Measurements from ENCODE around the gene PTPRT. TPM values are rescaled to one million over a fixed set of nuclear protein-coding genes. Genes with fewer than 3 reads are reported as not detected.
"Not testable (repeated sequence)": the region's sequence is repeated elsewhere in the genome, so short reads cannot be mapped to it uniquely, and the experiment has no call there.

The PTPRT gene
- total and polyA plus RNA-seq, 2 donors = 0.09 to 1.9 TPM

- WGBS = 58% methylated on average over 5 of the region's 5 CpGs
- no peak overlapping the region for H3K27ac ChIP-seq (ENCODE audit: low read depth)
Measured at GRCh38 chr20:43171930-43172329, 17.8 kb downstream of the PTPRT start.

GRCh38 chr20:43170771-43171170, 18.9 kb downstream of the PTPRT start:
- H3K4me1 ChIP-seq (ENCODE audit: insufficient read depth) = no peaks in the 10 kb centered on the region
- H3K4me3 ChIP-seq (ENCODE audit: low read depth, low read length) = no peak overlapping the region
- no peaks in the 10 kb centered on the region for H3K36me3 ChIP-seq (ENCODE audit: insufficient read depth)
- no peak overlapping the region for H3K27ac ChIP-seq (ENCODE audit: low read depth)
- no peak for DNase-seq (ENCODE audit: extremely low spot score)
- WGBS = 88% methylated on average over 4 of the region's 4 CpGs

More at GRCh38 chr20:43171930-43172329, 17.8 kb downstream of the PTPRT start:
- H3K36me3 ChIP-seq (ENCODE audit: insufficient read depth) = no peaks in the 10 kb centered on the region
- no peaks in the 10 kb centered on the region for H3K4me1 ChIP-seq (ENCODE audit: insufficient read depth)
- H3K4me3 ChIP-seq (ENCODE audit: low read depth, low read length) = no peak overlapping the region
- DNase-seq (ENCODE audit: extremely low spot score) = no peak

GRCh38 chr20:43167615-43168014, 22.1 kb downstream of the PTPRT start:
- Histone ChIP-seq H3K36me3 (ENCODE audit: insufficient read depth) (no peaks in the 10 kb centered on the region), H3K4me1 (ENCODE audit: insufficient read depth) (no peaks in the 10 kb centered on the region), H3K4me3 (ENCODE audit: low read depth, low read length) (no peak overlapping the region), H3K27ac (ENCODE audit: low read depth) (no peak overlapping the region)
- no peak for DNase-seq (ENCODE audit: extremely low spot score)

- H3K4me3 ChIP-seq (ENCODE audit: low read depth, low read length) = no peak overlapping the region
- no peak overlapping the region for H3K27ac ChIP-seq (ENCODE audit: low read depth)
- DNase-seq (ENCODE audit: extremely low spot score) = no peak
- 84% methylated on average over 1 of the region's 1 CpG for WGBS
- no peaks in the 10 kb centered on the region for H3K4me1 ChIP-seq (ENCODE audit: insufficient read depth)
- H3K36me3 ChIP-seq (ENCODE audit: insufficient read depth) = no peaks in the 10 kb centered on the region
Measured at GRCh38 chr20:43167021-43167420, 22.7 kb downstream of the PTPRT start.

GRCh38 chr20:43165611-43166010, 24.1 kb downstream of the PTPRT start:
- Histone ChIP-seq H3K4me1 (ENCODE audit: insufficient read depth) (no peaks in the 10 kb centered on the region), H3K4me3 (ENCODE audit: low read depth, low read length) (no peak overlapping the region), H3K36me3 (ENCODE audit: insufficient read depth) (no peaks in the 10 kb centered on the region), H3K27ac (ENCODE audit: low read depth) (no peak overlapping the region)
- WGBS = 85% methylated on average over 6 of the region's 6 CpGs
- DNase-seq (ENCODE audit: extremely low spot score) = no peak

GRCh38 chr20:43164736-43165135, 25.0 kb downstream of the PTPRT start:
- not testable (repeated sequence) for H3K4me1 ChIP-seq (ENCODE audit: insufficient read depth); H3K4me3 ChIP-seq (ENCODE audit: low read depth, low read length); DNase-seq (ENCODE audit: extremely low spot score); H3K36me3 ChIP-seq (ENCODE audit: insufficient read depth); H3K27ac ChIP-seq (ENCODE audit: low read depth)
- 42% methylated on average over 1 of the region's 1 CpG for WGBS

GRCh38 chr20:43161716-43162115, 28.0 kb downstream of the PTPRT start:
- DNase-seq (ENCODE audit: extremely low spot score) = no peak
- WGBS = 45% methylated on average over 6 of the region's 6 CpGs
- Histone ChIP-seq H3K27ac (ENCODE audit: low read depth) (no peak overlapping the region), H3K4me1 (ENCODE audit: insufficient read depth) (no peaks in the 10 kb centered on the region), H3K36me3 (ENCODE audit: insufficient read depth) (no peaks in the 10 kb centered on the region), H3K4me3 (ENCODE audit: low read depth, low read length) (no peak overlapping the region)

- DNase-seq (ENCODE audit: extremely low spot score) = no peak
- H3K36me3 ChIP-seq (ENCODE audit: insufficient read depth) = no peaks in the 10 kb centered on the region
- H3K4me1 ChIP-seq (ENCODE audit: insufficient read depth) = no peaks in the 10 kb centered on the region
- no peak overlapping the region for H3K4me3 ChIP-seq (ENCODE audit: low read depth, low read length)
- no peak overlapping the region for H3K27ac ChIP-seq (ENCODE audit: low read depth)
- whole genome bisulfite sequencing = 56% methylated on average over 6 of the region's 6 CpGs
Measured at GRCh38 chr20:43160941-43161340, 28.8 kb downstream of the PTPRT start.

- 76% methylated on average over 9 of the region's 9 CpGs for WGBS
Measured at GRCh38 chr20:43159994-43160393, 29.7 kb downstream of the PTPRT start.

GRCh38 chr20:43155366-43156100, 34.2 kb downstream of the PTPRT start:
- DNase-seq (ENCODE audit: extremely low spot score) = no peak
- WGBS = 77% methylated on average over 4 of the region's 4 CpGs
- no peaks in the 10 kb centered on the region for H3K4me1 ChIP-seq (ENCODE audit: insufficient read depth)
- H3K27ac ChIP-seq (ENCODE audit: low read depth) = no peak overlapping the region
- H3K4me3 ChIP-seq (ENCODE audit: low read depth, low read length) = no peak overlapping the region
- H3K36me3 ChIP-seq (ENCODE audit: insufficient read depth) = no peaks in the 10 kb centered on the region

More at GRCh38 chr20:43159994-43160393, 29.7 kb downstream of the PTPRT start:
- Histone ChIP-seq H3K4me1 (ENCODE audit: insufficient read depth) (no peaks in the 10 kb centered on the region), H3K27ac (ENCODE audit: low read depth) (no peak overlapping the region), H3K4me3 (ENCODE audit: low read depth, low read length) (no peak overlapping the region), H3K36me3 (ENCODE audit: insufficient read depth) (no peaks in the 10 kb centered on the region)
- no peak for DNase-seq (ENCODE audit: extremely low spot score)

GRCh38 chr20:43151901-43152300, 37.8 kb downstream of the PTPRT start:
- Histone ChIP-seq H3K4me1 (ENCODE audit: insufficient read depth) (no peaks in the 10 kb centered on the region), H3K27ac (ENCODE audit: low read depth) (no peak overlapping the region), H3K36me3 (ENCODE audit: insufficient read depth) (no peaks in the 10 kb centered on the region), H3K4me3 (ENCODE audit: low read depth, low read length) (no peak overlapping the region)
- WGBS = 40% methylated on average over 2 of the region's 2 CpGs
- DNase-seq (ENCODE audit: extremely low spot score) = no peak

GRCh38 chr20:43151256-43151655, 38.5 kb downstream of the PTPRT start:
- Histone ChIP-seq H3K36me3 (ENCODE audit: insufficient read depth) (no peaks in the 10 kb centered on the region), H3K4me1 (ENCODE audit: insufficient read depth) (no peaks in the 10 kb centered on the region), H3K4me3 (ENCODE audit: low read depth, low read length) (no peak overlapping the region), H3K27ac (ENCODE audit: low read depth) (no peak overlapping the region)
- 77% methylated on average over 2 of the region's 2 CpGs for WGBS
- no peak for DNase-seq (ENCODE audit: extremely low spot score)

GRCh38 chr20:43140726-43141125, 49.0 kb downstream of the PTPRT start:
- Histone ChIP-seq H3K4me3 (ENCODE audit: low read depth, low read length) (no peak overlapping the region), H3K4me1 (ENCODE audit: insufficient read depth) (no peaks in the 10 kb centered on the region), H3K27ac (ENCODE audit: low read depth) (no peak overlapping the region), H3K36me3 (ENCODE audit: insufficient read depth) (no peaks in the 10 kb centered on the region)
- 21% methylated on average over 2 of the region's 2 CpGs for WGBS
- DNase-seq (ENCODE audit: extremely low spot score) = no peak

GRCh38 chr20:43138061-43138770, 51.5 kb downstream of the PTPRT start:
- 80% methylated on average over 17 of the region's 17 CpGs for WGBS
- Histone ChIP-seq H3K4me1 (ENCODE audit: insufficient read depth) (no peaks in the 10 kb centered on the region), H3K36me3 (ENCODE audit: insufficient read depth) (no peaks in the 10 kb centered on the region), H3K4me3 (ENCODE audit: low read depth, low read length) (no peak overlapping the region), H3K27ac (ENCODE audit: low read depth) (no peak overlapping the region)
- DNase-seq (ENCODE audit: extremely low spot score) = no peak

Data from urinary bladder (tissue), 4 donors.